ENCODE data around the gene USP11. TPM values are rescaled to one million over a fixed set of nuclear protein-coding genes. Genes with fewer than 3 reads are reported as not detected.

The USP11 gene
- total and polyA plus RNA-seq, 10 donors: 19.9 to 91.5 (median 58.7) TPM

- peak overlapping the region; percentile 67 to 98 (median 96) for H3K27ac ChIP-seq
- no peaks in the 10 kb centered on the region for H3K9me3 ChIP-seq
- peak; percentile 98 for DNase-seq
- 0 to 29% (median 1%) methylated on average over 38 to 51 of the region's 51 CpGs for WGBS, 5 donors
- H3K4me3 ChIP-seq: peak overlapping the region; percentile 37 to 72 (median 49)
- peaks cover 0 to 19% (median 8%) of the 10 kb centered on the region in 6 donors for H3K36me3 ChIP-seq
- intact Hi-C loops (cut with DNase I; ENCODE audit: low total_unique reads): no loop called here
- TF ChIP-seq, protein P1, sequence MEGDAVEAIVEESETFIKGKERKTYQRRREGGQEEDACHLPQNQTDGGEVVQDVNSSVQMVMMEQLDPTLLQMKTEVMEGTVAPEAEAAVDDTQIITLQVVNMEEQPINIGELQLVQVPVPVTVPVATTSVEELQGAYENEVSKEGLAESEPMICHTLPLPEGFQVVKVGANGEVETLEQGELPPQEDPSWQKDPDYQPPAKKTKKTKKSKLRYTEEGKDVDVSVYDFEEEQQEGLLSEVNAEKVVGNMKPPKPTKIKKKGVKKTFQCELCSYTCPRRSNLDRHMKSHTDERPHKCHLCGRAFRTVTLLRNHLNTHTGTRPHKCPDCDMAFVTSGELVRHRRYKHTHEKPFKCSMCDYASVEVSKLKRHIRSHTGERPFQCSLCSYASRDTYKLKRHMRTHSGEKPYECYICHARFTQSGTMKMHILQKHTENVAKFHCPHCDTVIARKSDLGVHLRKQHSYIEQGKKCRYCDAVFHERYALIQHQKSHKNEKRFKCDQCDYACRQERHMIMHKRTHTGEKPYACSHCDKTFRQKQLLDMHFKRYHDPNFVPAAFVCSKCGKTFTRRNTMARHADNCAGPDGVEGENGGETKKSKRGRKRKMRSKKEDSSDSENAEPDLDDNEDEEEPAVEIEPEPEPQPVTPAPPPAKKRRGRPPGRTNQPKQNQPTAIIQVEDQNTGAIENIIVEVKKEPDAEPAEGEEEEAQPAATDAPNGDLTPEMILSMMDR (IDR thresholded peaks at IDR 0.05 in 8 of 11, conservative IDR thresholded peaks at IDR 0.05 in 3 of 11): no peak
- TF ChIP-seq POLR2A (IDR thresholded peaks at IDR 0.05): no peak
- peak; percentile 68 to 69 (median 68) for TF ChIP-seq POLR2AphosphoS5 (IDR thresholded peaks at IDR 0.05)
- peaks cover 0 to 37% (median 0%) of the 10 kb centered on the region in 6 donors for H3K4me1 ChIP-seq
- H3K27me3 ChIP-seq (replicated peaks in 1 of 7): no peaks in the 10 kb centered on the region
Measured at GRCh38 chrX:47233333-47234113, 714 bp downstream of the USP11 start.

DNA sequence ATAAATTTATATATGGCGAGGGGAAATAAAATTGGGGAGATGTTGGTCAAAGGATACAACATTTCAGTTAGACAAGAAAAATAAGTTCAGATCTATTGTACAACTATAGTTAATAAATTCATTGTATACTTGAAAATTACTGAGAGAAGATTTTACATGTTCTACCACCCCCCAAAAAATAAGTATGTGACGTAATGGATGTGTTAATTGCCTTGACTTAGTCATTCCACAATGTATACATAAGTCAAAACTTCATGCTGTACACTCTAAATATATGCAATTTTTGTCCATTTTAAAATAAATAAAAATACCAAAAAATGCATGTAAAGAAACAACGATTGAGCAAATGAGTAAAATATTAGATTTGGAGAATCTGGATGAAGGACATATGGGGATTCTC lies 1.8 kb downstream of the USP11 start:
- Histone ChIP-seq H3K4me1 (peaks cover 0 to 37% (median 0%) of the 10 kb centered on the region in 6 donors), H3K36me3 (peaks cover 0 to 15% (median 0%) of the 10 kb centered on the region in 6 donors), H3K4me3 (peak overlapping the region in 5 of 8 donors; percentile 37 to 72 (median 50)), H3K27ac (peak overlapping the region; percentile 67 to 98 (median 96)), H3K9me3 (no peaks in the 10 kb centered on the region), H3K27me3 (replicated peaks in 1 of 7) (no peaks in the 10 kb centered on the region)
- intact Hi-C loops (cut with DNase I; ENCODE audit: low total_unique reads): no loop called here
- TF ChIP-seq POLR2AphosphoS5 (IDR thresholded peaks at IDR 0.05): no peak
- TF ChIP-seq, protein P1 (IDR thresholded peaks at IDR 0.05 in 8 of 11, conservative IDR thresholded peaks at IDR 0.05 in 3 of 11): no peak
- TF ChIP-seq POLR2A (IDR thresholded peaks at IDR 0.05): no peak
- DNase-seq: no peak
- WGBS, 5 donors: 60 to 71% (median 67%) methylated on average over 3 of the region's 3 CpGs

DNA sequence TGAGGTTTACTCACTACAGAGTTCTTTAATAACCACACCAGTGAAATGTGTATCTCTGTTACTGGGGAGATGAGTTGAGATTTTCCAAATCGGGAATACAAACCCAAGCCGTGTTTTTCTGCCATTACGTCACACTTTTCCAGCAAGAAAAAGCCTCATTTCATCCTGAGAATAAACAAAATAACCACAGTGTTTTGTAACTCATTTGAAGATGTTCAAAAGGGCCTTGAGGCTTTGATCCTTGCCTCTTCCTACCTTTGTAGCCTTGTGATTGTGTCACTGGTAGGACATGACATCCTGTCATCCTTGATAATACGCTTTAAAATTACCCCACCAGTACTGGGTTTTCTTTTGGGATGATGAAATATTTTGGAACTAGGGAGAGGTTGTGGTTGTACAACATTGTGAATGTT lies 2.9 kb downstream of the USP11 start:
- DNase-seq: no peak

More for the DNA sequence above, 2.9 kb downstream of the USP11 start:
- no peaks in the 10 kb centered on the region for H3K9me3 ChIP-seq
- TF ChIP-seq POLR2AphosphoS5 (IDR thresholded peaks at IDR 0.05) (no peak), POLR2A (IDR thresholded peaks at IDR 0.05) (no peak)
- TF ChIP-seq, protein P1 (IDR thresholded peaks at IDR 0.05 in 8 of 11, conservative IDR thresholded peaks at IDR 0.05 in 3 of 11): no peak
- H3K4me1 ChIP-seq: peaks cover 0 to 37% (median 0%) of the 10 kb centered on the region in 6 donors
- no peak overlapping the region for H3K4me3 ChIP-seq
- H3K27ac ChIP-seq: no peak overlapping the region
- intact Hi-C loops (cut with DNase I; ENCODE audit: low total_unique reads): no loop called here
- H3K27me3 ChIP-seq (replicated peaks in 1 of 7): no peaks in the 10 kb centered on the region
- WGBS, 5 donors: 64 to 76% (median 74%) methylated on average over 4 of the region's 4 CpGs
- peaks cover 0 to 18% (median 4%) of the 10 kb centered on the region in 6 donors for H3K36me3 ChIP-seq
